ENCODE results near the gene CASQ1.

The CASQ1 gene

DNA sequence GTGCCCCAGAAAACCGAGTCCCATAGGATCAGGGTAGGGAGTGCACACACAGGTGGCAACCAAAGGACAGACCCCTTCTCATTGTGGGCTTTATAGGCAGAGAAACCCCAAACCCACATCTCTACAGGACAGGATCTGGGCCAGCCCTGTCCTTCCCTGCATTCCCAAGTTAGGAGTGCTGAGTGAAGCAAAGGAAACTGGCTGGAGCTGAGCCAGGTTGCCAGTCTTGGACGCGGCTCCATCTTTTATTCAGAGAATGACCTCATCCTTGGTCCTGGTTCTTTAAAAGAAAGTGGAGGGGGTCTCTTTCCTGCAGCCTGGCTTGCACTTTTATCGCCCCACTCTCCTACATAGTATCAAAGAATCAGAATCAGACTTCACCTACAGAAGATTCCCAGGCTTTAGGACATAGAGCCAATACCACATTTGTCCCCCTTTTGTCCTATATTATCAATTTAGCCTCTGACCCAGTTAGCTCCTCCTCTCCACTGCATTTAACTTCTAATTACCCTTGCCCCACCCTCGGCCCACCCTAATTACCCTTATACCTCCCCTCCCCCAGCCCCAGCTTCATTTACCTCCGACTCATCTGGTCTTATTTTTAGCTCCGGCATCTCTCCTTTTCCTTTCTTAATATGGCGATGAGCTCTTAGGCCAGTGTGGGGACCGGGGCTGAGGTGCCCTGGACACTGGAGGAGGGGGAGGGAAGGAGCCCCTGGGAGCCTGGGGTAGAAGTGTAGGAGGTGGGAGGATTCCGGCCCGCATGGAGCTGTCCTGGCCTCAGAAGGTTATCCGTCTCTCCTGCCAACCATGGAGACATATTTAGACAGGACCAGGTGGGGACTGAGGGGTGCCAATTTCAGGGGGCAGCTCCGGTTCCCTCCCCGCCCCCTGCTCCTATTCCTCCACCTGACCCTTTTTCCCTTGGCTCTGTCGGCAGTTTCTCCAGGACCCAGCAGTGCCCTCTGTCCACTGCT is at the start of gene CASQ1:
Gene CASQ1 (plus strand): TSS at position 927 of the 977 bp plus-strand sequence. CDS start 177 bp downstream, outside the sequence.
- no peak within 1 kb of the TSS for H3K27ac ChIP-seq (ENCODE audit: low read depth, low read length)
- H3K4me1 ChIP-seq (ENCODE audit: control insufficient read depth in 1 of 2, insufficient read depth in 2 of 2, low read length in 2 of 2): peaks cover 5 to 8% of the 10 kb centered on the region in 2 donors
- H3K36me3 ChIP-seq (ENCODE audit: control insufficient read depth in 1 of 2, insufficient read depth in 2 of 2, low read length in 2 of 2): no peaks in the 10 kb centered on the region
- H3K9ac ChIP-seq (ENCODE audit: low read depth in 1 of 2, low read length in 2 of 2): no peak within 1 kb of the TSS
- no peaks in the 10 kb centered on the region for H3K9me3 ChIP-seq (ENCODE audit: control insufficient read depth in 1 of 2, low read length in 2 of 2)
- no peaks in the 10 kb centered on the region for H3K27me3 ChIP-seq (ENCODE audit: control insufficient read depth in 1 of 2, insufficient read depth in 2 of 2, low read length in 2 of 2)
- no peak within 1 kb of the TSS for H3K4me3 ChIP-seq (ENCODE audit: low read depth in 1 of 2, low read length in 2 of 2)

DNA sequence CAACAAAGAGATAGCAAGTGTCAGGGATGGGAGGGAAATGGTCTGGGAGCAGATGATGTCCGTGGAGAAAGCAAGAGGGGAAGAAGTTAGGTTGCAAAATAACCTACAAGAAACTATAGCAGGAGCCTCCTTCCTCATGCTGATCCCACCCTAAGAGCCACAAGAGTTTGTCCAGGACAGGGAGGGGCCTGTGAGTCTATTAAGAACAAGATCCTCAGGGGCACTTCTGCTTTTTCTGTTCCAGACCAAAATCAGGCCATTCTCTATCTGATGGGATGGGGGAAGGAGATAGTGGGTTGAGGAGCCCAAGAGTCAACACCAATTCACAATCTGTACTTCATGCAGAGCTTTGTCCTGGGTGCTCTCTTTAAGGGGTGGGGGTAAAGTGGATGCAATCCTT is 46.7 kb upstream of the CASQ1 start:
- Histone ChIP-seq H3K27me3 (ENCODE audit: control insufficient read depth in 1 of 2, insufficient read depth in 2 of 2, low read length in 2 of 2) (peaks cover 0 to 2% of the 10 kb centered on the region in 2 donors), H3K9ac (ENCODE audit: low read depth in 1 of 2, low read length in 2 of 2) (no peak overlapping the region), H3K4me1 (ENCODE audit: control insufficient read depth in 1 of 2, insufficient read depth in 2 of 2, low read length in 2 of 2) (no peaks in the 10 kb centered on the region), H3K36me3 (ENCODE audit: control insufficient read depth in 1 of 2, insufficient read depth in 2 of 2, low read length in 2 of 2) (no peaks in the 10 kb centered on the region), H3K4me3 (ENCODE audit: low read depth in 1 of 2, low read length in 2 of 2) (no peak overlapping the region), H3K9me3 (ENCODE audit: control insufficient read depth in 1 of 2, low read length in 2 of 2) (no peaks in the 10 kb centered on the region), H3K27ac (ENCODE audit: low read depth, low read length) (no peak overlapping the region)

DNA sequence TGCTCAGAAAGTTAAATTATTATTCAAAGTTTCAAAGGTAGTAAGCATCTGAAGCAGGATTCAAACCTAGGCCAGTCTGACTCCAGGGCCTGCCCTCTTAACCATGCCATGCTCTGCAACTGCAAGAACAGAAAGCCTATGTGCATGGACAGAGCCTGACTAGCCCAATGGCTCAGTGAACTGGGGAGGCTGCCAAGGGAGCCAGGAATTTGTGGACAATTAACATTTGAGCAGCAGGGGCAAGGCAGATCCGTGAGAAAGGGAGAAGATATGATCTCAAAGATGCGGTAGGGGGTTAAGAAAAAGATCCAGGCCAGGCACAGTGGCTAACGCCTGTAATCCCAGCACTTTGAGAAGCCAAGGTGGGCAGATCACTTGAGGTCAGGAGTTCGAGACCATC is 45.5 kb upstream of the CASQ1 start:
- H3K9ac ChIP-seq (ENCODE audit: low read depth in 1 of 2, low read length in 2 of 2): no peak overlapping the region
- no peak overlapping the region for H3K27ac ChIP-seq (ENCODE audit: low read depth, low read length)
- no peaks in the 10 kb centered on the region for H3K4me1 ChIP-seq (ENCODE audit: control insufficient read depth in 1 of 2, insufficient read depth in 2 of 2, low read length in 2 of 2)
- H3K36me3 ChIP-seq (ENCODE audit: control insufficient read depth in 1 of 2, insufficient read depth in 2 of 2, low read length in 2 of 2): no peaks in the 10 kb centered on the region
- peaks cover 0 to 2% of the 10 kb centered on the region in 2 donors for H3K27me3 ChIP-seq (ENCODE audit: control insufficient read depth in 1 of 2, insufficient read depth in 2 of 2, low read length in 2 of 2)
- no peaks in the 10 kb centered on the region for H3K9me3 ChIP-seq (ENCODE audit: control insufficient read depth in 1 of 2, low read length in 2 of 2)
- H3K4me3 ChIP-seq (ENCODE audit: low read depth in 1 of 2, low read length in 2 of 2): no peak overlapping the region

DNA sequence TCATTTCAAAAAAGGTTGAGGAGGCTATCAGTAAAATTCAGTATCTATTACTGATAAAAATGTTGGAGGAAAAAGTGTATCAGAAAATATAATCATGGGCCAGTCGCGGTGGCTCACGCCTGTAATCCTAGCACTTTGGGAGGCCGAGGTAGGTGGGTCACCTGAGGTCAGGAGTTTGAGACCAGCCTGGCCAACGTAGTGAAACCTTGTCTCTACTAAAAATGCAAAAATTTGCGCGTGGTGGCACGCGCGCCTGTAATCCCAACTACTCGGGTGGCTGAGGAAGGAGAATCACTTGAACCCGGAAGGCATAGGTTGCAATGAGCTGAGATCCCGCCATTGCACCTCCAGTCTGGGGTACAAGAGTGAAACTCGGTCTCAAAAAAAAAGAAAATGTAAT is 44.3 kb upstream of the CASQ1 start:
- Histone ChIP-seq H3K9me3 (ENCODE audit: control insufficient read depth in 1 of 2, low read length in 2 of 2) (no peaks in the 10 kb centered on the region), H3K27me3 (ENCODE audit: control insufficient read depth in 1 of 2, insufficient read depth in 2 of 2, low read length in 2 of 2) (peaks cover 0 to 1% of the 10 kb centered on the region in 2 donors), H3K27ac (ENCODE audit: low read depth, low read length) (no peak overlapping the region), H3K4me1 (ENCODE audit: control insufficient read depth in 1 of 2, insufficient read depth in 2 of 2, low read length in 2 of 2) (no peaks in the 10 kb centered on the region), H3K36me3 (ENCODE audit: control insufficient read depth in 1 of 2, insufficient read depth in 2 of 2, low read length in 2 of 2) (no peaks in the 10 kb centered on the region), H3K4me3 (ENCODE audit: low read depth in 1 of 2, low read length in 2 of 2) (no peak overlapping the region), H3K9ac (ENCODE audit: low read depth in 1 of 2, low read length in 2 of 2) (no peak overlapping the region)

DNA sequence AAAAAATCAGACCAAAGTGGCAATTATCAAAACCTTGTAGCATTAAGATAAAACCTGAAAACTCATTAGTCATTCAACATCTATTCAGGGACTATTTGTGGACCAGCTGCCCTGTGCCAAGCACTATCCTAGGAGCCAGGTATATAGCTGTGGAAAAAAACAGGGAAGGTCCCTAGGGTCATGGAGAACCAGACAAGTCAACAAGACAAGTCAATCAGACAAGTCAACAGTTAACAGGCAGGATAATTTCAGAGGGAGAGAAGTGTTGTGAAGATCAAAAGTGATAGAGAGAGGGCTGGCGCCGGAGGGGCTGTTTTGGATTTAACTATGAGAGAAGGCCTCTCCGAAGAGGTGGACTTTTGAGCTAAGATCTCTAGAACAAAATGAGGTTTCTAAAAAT is 42.3 kb upstream of the CASQ1 start:
- Histone ChIP-seq H3K4me1 (ENCODE audit: control insufficient read depth in 1 of 2, insufficient read depth in 2 of 2, low read length in 2 of 2) (no peaks in the 10 kb centered on the region), H3K9me3 (ENCODE audit: control insufficient read depth in 1 of 2, low read length in 2 of 2) (no peaks in the 10 kb centered on the region), H3K36me3 (ENCODE audit: control insufficient read depth in 1 of 2, insufficient read depth in 2 of 2, low read length in 2 of 2) (no peaks in the 10 kb centered on the region), H3K27me3 (ENCODE audit: control insufficient read depth in 1 of 2, insufficient read depth in 2 of 2, low read length in 2 of 2) (no peaks in the 10 kb centered on the region), H3K9ac (ENCODE audit: low read depth in 1 of 2, low read length in 2 of 2) (no peak overlapping the region), H3K4me3 (ENCODE audit: low read depth in 1 of 2, low read length in 2 of 2) (no peak overlapping the region), H3K27ac (ENCODE audit: low read depth, low read length) (no peak overlapping the region)

DNA sequence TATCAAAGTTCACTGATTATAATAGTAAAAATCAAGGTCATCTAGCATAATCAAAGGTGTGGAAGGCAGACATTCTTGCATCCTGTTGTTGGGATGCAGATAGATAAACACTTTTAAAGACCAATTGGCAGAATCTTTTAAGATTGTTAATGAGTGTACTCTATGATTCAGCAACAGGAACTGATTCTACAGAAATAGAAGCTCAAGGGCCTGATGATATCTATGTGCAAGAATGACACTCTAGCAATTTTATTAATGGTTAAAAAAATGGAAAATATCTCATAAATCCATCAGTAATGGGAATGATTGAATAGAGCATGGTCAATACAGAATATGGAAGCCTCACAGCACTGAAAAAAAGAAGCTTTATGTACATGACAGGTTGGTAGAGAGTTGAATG is 41.1 kb upstream of the CASQ1 start:
- no peak overlapping the region for H3K27ac ChIP-seq (ENCODE audit: low read depth, low read length)
- H3K36me3 ChIP-seq (ENCODE audit: control insufficient read depth in 1 of 2, insufficient read depth in 2 of 2, low read length in 2 of 2): no peaks in the 10 kb centered on the region
- no peaks in the 10 kb centered on the region for H3K4me1 ChIP-seq (ENCODE audit: control insufficient read depth in 1 of 2, insufficient read depth in 2 of 2, low read length in 2 of 2)
- no peaks in the 10 kb centered on the region for H3K9me3 ChIP-seq (ENCODE audit: control insufficient read depth in 1 of 2, low read length in 2 of 2)
- H3K4me3 ChIP-seq (ENCODE audit: low read depth in 1 of 2, low read length in 2 of 2): no peak overlapping the region
- no peak overlapping the region for H3K9ac ChIP-seq (ENCODE audit: low read depth in 1 of 2, low read length in 2 of 2)
- H3K27me3 ChIP-seq (ENCODE audit: control insufficient read depth in 1 of 2, insufficient read depth in 2 of 2, low read length in 2 of 2): no peaks in the 10 kb centered on the region

DNA sequence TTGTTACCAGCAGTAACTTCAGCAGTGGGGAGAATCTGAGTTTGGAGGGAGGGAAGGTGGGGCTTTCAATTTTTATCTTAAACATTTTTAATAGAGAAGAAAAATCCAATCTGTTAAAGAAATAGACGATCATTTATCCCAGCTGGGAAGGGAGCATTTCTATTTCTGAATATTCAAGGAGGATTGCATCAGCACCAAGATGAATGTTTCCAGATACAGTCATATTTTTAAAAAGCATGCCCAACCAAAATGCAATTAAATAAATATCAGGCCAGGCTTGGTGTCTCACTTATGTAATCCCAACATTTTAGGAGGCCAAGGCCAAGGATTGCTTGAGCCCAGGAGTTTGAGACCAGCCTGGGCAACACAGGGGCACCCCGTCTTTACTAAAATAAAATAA is 40.7 kb upstream of the CASQ1 start:
- Histone ChIP-seq H3K9ac (ENCODE audit: low read depth in 1 of 2, low read length in 2 of 2) (no peak overlapping the region), H3K9me3 (ENCODE audit: control insufficient read depth in 1 of 2, low read length in 2 of 2) (no peaks in the 10 kb centered on the region), H3K27ac (ENCODE audit: low read depth, low read length) (no peak overlapping the region), H3K4me3 (ENCODE audit: low read depth in 1 of 2, low read length in 2 of 2) (no peak overlapping the region), H3K36me3 (ENCODE audit: control insufficient read depth in 1 of 2, insufficient read depth in 2 of 2, low read length in 2 of 2) (no peaks in the 10 kb centered on the region), H3K4me1 (ENCODE audit: control insufficient read depth in 1 of 2, insufficient read depth in 2 of 2, low read length in 2 of 2) (no peaks in the 10 kb centered on the region), H3K27me3 (ENCODE audit: control insufficient read depth in 1 of 2, insufficient read depth in 2 of 2, low read length in 2 of 2) (no peaks in the 10 kb centered on the region)

DNA sequence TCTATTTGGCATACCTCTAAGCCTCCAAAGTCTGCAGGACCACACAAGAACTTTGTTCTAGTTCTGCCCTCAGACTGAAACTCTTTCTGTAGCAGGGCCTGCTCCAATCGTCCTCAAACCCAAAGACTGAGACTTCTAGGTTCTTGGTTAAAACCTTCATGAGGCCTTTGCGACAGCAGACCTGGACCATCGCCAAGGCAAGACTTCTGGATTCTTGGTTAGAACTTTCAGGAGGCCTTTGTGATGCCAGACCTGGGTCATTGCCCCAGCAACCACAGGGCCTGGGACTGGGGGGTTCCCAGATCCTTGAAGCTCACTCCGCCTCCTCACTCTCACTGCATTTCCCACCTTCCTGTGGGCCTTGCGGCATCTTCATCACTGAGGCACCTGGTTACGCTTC is 39.1 kb upstream of the CASQ1 start, which contains the start of gene ATP1A4:
Gene ATP1A4 (plus strand): TSS at position 301 of the 400 bp plus-strand sequence. CDS start 438 bp downstream, outside the sequence.
- no peaks in the 10 kb centered on the region for H3K27me3 ChIP-seq (ENCODE audit: control insufficient read depth in 1 of 2, insufficient read depth in 2 of 2, low read length in 2 of 2)
- no peaks in the 10 kb centered on the region for H3K4me1 ChIP-seq (ENCODE audit: control insufficient read depth in 1 of 2, insufficient read depth in 2 of 2, low read length in 2 of 2)
- no peak within 1 kb of the TSS for H3K27ac ChIP-seq (ENCODE audit: low read depth, low read length)
- H3K36me3 ChIP-seq (ENCODE audit: control insufficient read depth in 1 of 2, insufficient read depth in 2 of 2, low read length in 2 of 2): no peaks in the 10 kb centered on the region
- no peak within 1 kb of the TSS for H3K4me3 ChIP-seq (ENCODE audit: low read depth in 1 of 2, low read length in 2 of 2)
- no peak within 1 kb of the TSS for H3K9ac ChIP-seq (ENCODE audit: low read depth in 1 of 2, low read length in 2 of 2)
- H3K9me3 ChIP-seq (ENCODE audit: control insufficient read depth in 1 of 2, low read length in 2 of 2): no peaks in the 10 kb centered on the region

DNA sequence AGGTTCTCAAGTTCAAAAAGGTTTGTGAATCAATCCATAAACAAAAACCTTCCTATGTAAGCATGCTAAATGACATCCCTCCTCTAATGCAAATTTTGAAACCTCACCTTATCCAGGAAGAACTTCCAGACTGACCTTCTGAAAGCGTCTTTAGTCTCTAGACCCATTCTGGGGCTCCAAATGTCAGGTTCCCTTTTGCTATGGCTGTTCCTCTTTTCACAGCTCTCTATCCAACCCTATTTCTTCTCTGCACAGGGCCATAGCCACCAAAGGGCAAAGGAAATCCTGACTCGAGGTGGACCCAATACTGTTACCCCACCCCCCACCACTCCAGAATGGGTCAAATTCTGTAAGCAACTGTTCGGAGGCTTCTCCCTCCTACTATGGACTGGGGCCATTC is 35.6 kb upstream of the CASQ1 start:
- no peaks in the 10 kb centered on the region for H3K27me3 ChIP-seq (ENCODE audit: control insufficient read depth in 1 of 2, insufficient read depth in 2 of 2, low read length in 2 of 2)
- no peaks in the 10 kb centered on the region for H3K36me3 ChIP-seq (ENCODE audit: control insufficient read depth in 1 of 2, insufficient read depth in 2 of 2, low read length in 2 of 2)
- no peak overlapping the region for H3K9ac ChIP-seq (ENCODE audit: low read depth in 1 of 2, low read length in 2 of 2)
- H3K9me3 ChIP-seq (ENCODE audit: control insufficient read depth in 1 of 2, low read length in 2 of 2): no peaks in the 10 kb centered on the region
- H3K4me1 ChIP-seq (ENCODE audit: control insufficient read depth in 1 of 2, insufficient read depth in 2 of 2, low read length in 2 of 2): no peaks in the 10 kb centered on the region
- no peak overlapping the region for H3K4me3 ChIP-seq (ENCODE audit: low read depth in 1 of 2, low read length in 2 of 2)
- H3K27ac ChIP-seq (ENCODE audit: low read depth, low read length): no peak overlapping the region

DNA sequence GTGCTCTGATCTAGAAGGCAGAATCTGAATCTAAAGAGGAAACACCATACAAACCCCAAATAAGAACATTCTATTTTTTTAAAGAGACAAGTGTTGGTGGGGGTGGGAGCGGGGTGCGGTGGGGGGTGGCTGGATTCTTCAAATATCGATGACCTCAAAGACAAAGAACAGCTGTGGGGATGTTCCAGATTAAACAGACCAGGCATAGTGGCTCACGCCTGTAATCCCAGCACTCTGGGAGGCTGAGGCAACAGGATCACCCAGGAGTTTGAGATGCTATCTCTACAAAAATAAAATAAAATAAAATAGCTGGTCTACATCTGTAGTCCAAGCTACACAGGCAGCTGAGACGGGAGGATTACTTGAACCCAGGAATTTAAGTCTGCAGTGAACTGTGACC is 34.0 kb upstream of the CASQ1 start:
- Histone ChIP-seq H3K27me3 (ENCODE audit: control insufficient read depth in 1 of 2, insufficient read depth in 2 of 2, low read length in 2 of 2) (no peaks in the 10 kb centered on the region), H3K9me3 (ENCODE audit: control insufficient read depth in 1 of 2, low read length in 2 of 2) (no peaks in the 10 kb centered on the region), H3K4me1 (ENCODE audit: control insufficient read depth in 1 of 2, insufficient read depth in 2 of 2, low read length in 2 of 2) (no peaks in the 10 kb centered on the region), H3K36me3 (ENCODE audit: control insufficient read depth in 1 of 2, insufficient read depth in 2 of 2, low read length in 2 of 2) (no peaks in the 10 kb centered on the region), H3K27ac (ENCODE audit: low read depth, low read length) (no peak overlapping the region), H3K9ac (ENCODE audit: low read depth in 1 of 2, low read length in 2 of 2) (no peak overlapping the region), H3K4me3 (ENCODE audit: low read depth in 1 of 2, low read length in 2 of 2) (no peak overlapping the region)

All from duodenal mucosa (tissue), 2 donors.